Spinal cord (tissue), 10 donors: ENCODE data around the gene FAM83F. TPM values are rescaled to one million over a fixed set of nuclear protein-coding genes. Genes with fewer than 3 reads are reported as not detected.

ENCODE experiments used
- DNase-seq, 6 donors: peaks; one replicate each; pipeline versions ENCODE4 v3.0.0 to v3.0.0-alpha.2; 2013 to 2015; ENCODE audit warnings: low spot score in 6 of 6, low read depth in 4 of 6
- H3K27ac ChIP-seq: one replicate; pipeline ENCODE4 v1.5.1; 2013; ENCODE audit warnings: low read depth, low read length, control low read depth
- H3K27me3 ChIP-seq: one replicate; pipeline ENCODE4 v1.6.1; 2013; ENCODE audit warnings: low read length; ENCODE audit not compliant: control insufficient read depth, insufficient read depth
- H3K36me3 ChIP-seq: one replicate; pipeline ENCODE4 v1.6.1; 2013; ENCODE audit warnings: low read length; ENCODE audit not compliant: control insufficient read depth, insufficient read depth
- H3K4me1 ChIP-seq: one replicate; pipeline ENCODE4 v1.6.1; 2013; ENCODE audit warnings: low read length; ENCODE audit not compliant: control insufficient read depth, insufficient read depth
- H3K4me3 ChIP-seq: one replicate; pipeline ENCODE4 v1.5.1; 2013; ENCODE audit warnings: low read depth, low read length, control low read depth
- H3K9me3 ChIP-seq: one replicate; pipeline ENCODE4 v1.6.1; 2013; ENCODE audit warnings: low read length; ENCODE audit not compliant: control insufficient read depth, insufficient read depth
- whole genome bisulfite sequencing: methylation state at CpG from one replicate; pipeline ENCODE4 v1.1.5; 2013; ENCODE audit warnings: missing lambda C conversion rate; ENCODE audit not compliant: insufficient coverage; 5-methylcytosine and 5-hydroxymethylcytosine counted together
- polyA plus RNA-seq, 2 donors: library from polyadenylated mRNA; unstranded; fragments of 120-200 nt; gene quantifications; one replicate each; pipeline ENCODE4 v1.2.1, GENCODE V29; 2013; ENCODE audit not compliant: insufficient read length in 2 of 2
- total RNA-seq, 2 donors: library from RNA; depleted of rRNA in 1 of 2; stranded (reverse); fragments of 120-200 nt in 1 of 2; fragments of >200 nt in 1 of 2; gene quantifications; one replicate each; pipeline versions ENCODE4 v1.2.3 to v1.2.4, GENCODE V29; 2013 to 2014
- donor health status: healthy.

The FAM83F gene
- total and polyA plus RNA-seq, 4 donors = 0.61 to 1.2 (median 0.72) TPM

GRCh38 chr22:40030026-40030757 is 35.4 kb downstream of the FAM83F start:
- H3K27me3 ChIP-seq = no peaks in the 10 kb centered on the region
- 88% methylated on average over 8 of the region's 13 CpGs for WGBS
- H3K27ac ChIP-seq = no peak overlapping the region
- H3K4me1 ChIP-seq = peaks cover 20% of the 10 kb centered on the region
- DNase-seq = no peak
- no peaks in the 10 kb centered on the region for H3K9me3 ChIP-seq
- H3K4me3 ChIP-seq = no peak overlapping the region
- H3K36me3 ChIP-seq = no peaks in the 10 kb centered on the region

- Histone ChIP-seq H3K27me3 (no peaks in the 10 kb centered on the region), H3K4me1 (peaks cover 20% of the 10 kb centered on the region), H3K9me3 (no peaks in the 10 kb centered on the region), H3K27ac (no peak overlapping the region), H3K36me3 (no peaks in the 10 kb centered on the region), H3K4me3 (no peak overlapping the region)
- no peak for DNase-seq
- 68% methylated on average over 2 of the region's 4 CpGs for WGBS
These were observed 36.0 kb downstream of the FAM83F start for GRCh38 chr22:40030758-40031095.

- Histone ChIP-seq H3K27me3 (no peaks in the 10 kb centered on the region), H3K9me3 (no peaks in the 10 kb centered on the region), H3K4me1 (peaks cover 16% of the 10 kb centered on the region), H3K27ac (no peak overlapping the region), H3K36me3 (no peaks in the 10 kb centered on the region), H3K4me3 (no peak overlapping the region)
- WGBS = 89% methylated on average over 8 of the region's 10 CpGs
- no peak for DNase-seq
These were observed 37.2 kb downstream of the FAM83F start for GRCh38 chr22:40031766-40032470.

- Histone ChIP-seq H3K36me3 (no peaks in the 10 kb centered on the region), H3K27ac (no peak overlapping the region), H3K4me1 (peaks cover 7% of the 10 kb centered on the region), H3K9me3 (no peaks in the 10 kb centered on the region), H3K27me3 (peaks cover 3% of the 10 kb centered on the region), H3K4me3 (no peak overlapping the region)
- WGBS = 57% methylated on average over 12 of the region's 12 CpGs
- DNase-seq = peak in 1 of 6 donors; percentile 64
These were observed 39.0 kb downstream of the FAM83F start for GRCh38 chr22:40033586-40034380.

- H3K9me3 ChIP-seq = no peaks in the 10 kb centered on the region
- no peak for DNase-seq
- 91% methylated on average over 11 of the region's 11 CpGs for WGBS
- H3K36me3 ChIP-seq = no peaks in the 10 kb centered on the region
- no peak overlapping the region for H3K4me3 ChIP-seq
- no peak overlapping the region for H3K27ac ChIP-seq
- H3K27me3 ChIP-seq = peaks cover 6% of the 10 kb centered on the region
- H3K4me1 ChIP-seq = peaks cover 10% of the 10 kb centered on the region
These were observed 40.6 kb downstream of the FAM83F start for GRCh38 chr22:40035351-40035750.

GRCh38 chr22:40036126-40036525 is 41.4 kb downstream of the FAM83F start:
- no peaks in the 10 kb centered on the region for H3K9me3 ChIP-seq
- no peak overlapping the region for H3K4me3 ChIP-seq
- no peak for DNase-seq
- H3K27ac ChIP-seq = no peak overlapping the region
- H3K36me3 ChIP-seq = no peaks in the 10 kb centered on the region
- WGBS = 100% methylated on average over 2 of the region's 6 CpGs
- H3K4me1 ChIP-seq = peaks cover 17% of the 10 kb centered on the region
- peaks cover 7% of the 10 kb centered on the region for H3K27me3 ChIP-seq

GRCh38 chr22:40036591-40037225 is 42.0 kb downstream of the FAM83F start:
- Histone ChIP-seq H3K36me3 (no peaks in the 10 kb centered on the region), H3K4me1 (peaks cover 23% of the 10 kb centered on the region), H3K27ac (no peak overlapping the region), H3K27me3 (peaks cover 7% of the 10 kb centered on the region), H3K9me3 (no peaks in the 10 kb centered on the region), H3K4me3 (no peak overlapping the region)
- DNase-seq = peak in 3 of 6 donors; percentile 62 to 93 (median 84)
- WGBS = 18% methylated on average over 10 of the region's 13 CpGs

- Histone ChIP-seq H3K9me3 (no peaks in the 10 kb centered on the region), H3K27ac (no peak overlapping the region), H3K4me1 (peaks cover 26% of the 10 kb centered on the region), H3K36me3 (no peaks in the 10 kb centered on the region), H3K27me3 (peaks cover 7% of the 10 kb centered on the region), H3K4me3 (no peak overlapping the region)
- DNase-seq = no peak
- WGBS = 89% methylated on average over 3 of the region's 3 CpGs
These were observed 42.6 kb downstream of the FAM83F start for GRCh38 chr22:40037320-40037719.

GRCh38 chr22:40039482-40040115 is 44.8 kb downstream of the FAM83F start:
- WGBS = 42% methylated on average over 11 of the region's 11 CpGs
- Histone ChIP-seq H3K4me1 (peaks cover 32% of the 10 kb centered on the region), H3K27me3 (peaks cover 7% of the 10 kb centered on the region), H3K36me3 (no peaks in the 10 kb centered on the region), H3K9me3 (no peaks in the 10 kb centered on the region), H3K27ac (peak overlapping the region; percentile 90), H3K4me3 (no peak overlapping the region)
- DNase-seq = peak in 2 of 6 donors; percentile 47 to 51
